AG04449 (cell line): ENCODE data around the gene GATA3.
"Not testable (repeated sequence)": the region's sequence is repeated elsewhere in the genome, so short reads cannot be mapped to it uniquely, and the experiment has no call there.

Experiments used
- CTCF ChIA-PET: fragments of 350-600 bp; formaldehyde crosslinking; extraction: SDS; loops from one replicate; lab custom pipeline; 2021; ENCODE audit warnings: antibody characterized with exemption; lab: Yijun Ruan, JAX
- POLR2A ChIA-PET: fragments of 400-600, 350-600 bp; formaldehyde crosslinking; extraction: SDS; loops from one replicate; lab custom pipeline; 2020; ENCODE audit warnings: antibody characterized with exemption, inconsistent platforms; lab: Yijun Ruan, JAX
- DNase-seq: peaks from one replicate; pipeline ENCODE4 v3.0.0-alpha.2; 2010; ENCODE audit warnings: low read depth, low spot score
- H3K4me3 ChIP-seq: 2 replicates; pipeline ENCODE4 v1.5.1; 2011; ENCODE audit warnings: low read depth, mild to moderate bottlenecking, control low read depth, low read length
- TF ChIP-seq, protein P1 (sequence below): IDR thresholded peaks from one replicate; pipeline ENCODE4 v1.5.1; 2011; ENCODE audit warnings: mild to moderate bottlenecking, moderate library complexity, low read length, control low read depth, inconsistent platforms; ENCODE audit not compliant: insufficient read depth; ENCODE audit errors: missing control alignments

Gene GATA3

GRCh38 chr10:8017277-8017676, 37.2 kb upstream of the GATA3 start:
- ChIA-PET POLR2A (no interaction called here), CTCF (no interaction called here)
- TF ChIP-seq, protein P1, sequence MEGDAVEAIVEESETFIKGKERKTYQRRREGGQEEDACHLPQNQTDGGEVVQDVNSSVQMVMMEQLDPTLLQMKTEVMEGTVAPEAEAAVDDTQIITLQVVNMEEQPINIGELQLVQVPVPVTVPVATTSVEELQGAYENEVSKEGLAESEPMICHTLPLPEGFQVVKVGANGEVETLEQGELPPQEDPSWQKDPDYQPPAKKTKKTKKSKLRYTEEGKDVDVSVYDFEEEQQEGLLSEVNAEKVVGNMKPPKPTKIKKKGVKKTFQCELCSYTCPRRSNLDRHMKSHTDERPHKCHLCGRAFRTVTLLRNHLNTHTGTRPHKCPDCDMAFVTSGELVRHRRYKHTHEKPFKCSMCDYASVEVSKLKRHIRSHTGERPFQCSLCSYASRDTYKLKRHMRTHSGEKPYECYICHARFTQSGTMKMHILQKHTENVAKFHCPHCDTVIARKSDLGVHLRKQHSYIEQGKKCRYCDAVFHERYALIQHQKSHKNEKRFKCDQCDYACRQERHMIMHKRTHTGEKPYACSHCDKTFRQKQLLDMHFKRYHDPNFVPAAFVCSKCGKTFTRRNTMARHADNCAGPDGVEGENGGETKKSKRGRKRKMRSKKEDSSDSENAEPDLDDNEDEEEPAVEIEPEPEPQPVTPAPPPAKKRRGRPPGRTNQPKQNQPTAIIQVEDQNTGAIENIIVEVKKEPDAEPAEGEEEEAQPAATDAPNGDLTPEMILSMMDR = no peak
- no peak overlapping the region for H3K4me3 ChIP-seq
- no peak for DNase-seq

DNA sequence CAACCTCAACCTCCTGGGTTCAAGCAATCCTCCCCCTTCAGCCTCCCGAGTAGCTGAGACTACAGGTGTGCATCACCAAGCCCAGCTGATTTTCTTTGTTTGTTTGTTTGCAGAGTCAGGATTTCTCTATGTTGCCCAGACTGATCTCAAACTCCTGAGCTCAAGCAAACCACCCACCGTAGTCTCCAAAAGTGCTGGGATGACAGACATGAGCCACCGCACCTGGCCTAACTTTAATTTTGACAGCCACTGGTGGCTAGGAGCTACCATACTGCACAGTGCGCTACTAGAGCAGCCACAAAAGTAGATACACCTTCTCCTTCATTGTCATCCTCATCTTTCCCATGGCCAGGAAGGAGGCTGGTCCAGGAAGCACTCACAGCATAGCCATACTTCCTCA, 31.2 kb upstream of the GATA3 start:
- ChIA-PET CTCF (no interaction called here), POLR2A (no interaction called here)
- DNase-seq = no peak
- H3K4me3 ChIP-seq = no peak overlapping the region
- TF ChIP-seq, protein P1 = no peak

DNA sequence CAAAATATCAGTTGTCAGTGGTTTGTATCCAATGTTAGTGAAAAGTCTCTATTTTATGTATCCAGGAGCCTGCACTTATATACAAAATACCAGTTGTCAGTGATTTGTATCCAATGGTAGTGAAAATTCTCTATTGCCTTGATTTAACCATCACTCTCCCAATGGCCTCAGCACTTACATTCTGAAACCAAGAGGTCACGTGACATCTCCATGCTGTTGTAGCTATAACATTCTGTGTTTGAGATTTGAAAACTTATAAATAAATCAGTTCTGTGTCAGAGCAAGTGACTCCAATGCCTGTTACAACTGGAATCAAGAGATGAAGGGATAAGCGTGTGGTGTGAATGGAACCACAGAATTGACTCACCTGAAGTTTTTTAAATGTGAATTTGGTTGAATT, 30.6 kb upstream of the GATA3 start:
- ChIA-PET POLR2A (no interaction called here), CTCF (no interaction called here)
- no peak overlapping the region for H3K4me3 ChIP-seq
- DNase-seq = no peak
- TF ChIP-seq, protein P1 = no peak

DNA sequence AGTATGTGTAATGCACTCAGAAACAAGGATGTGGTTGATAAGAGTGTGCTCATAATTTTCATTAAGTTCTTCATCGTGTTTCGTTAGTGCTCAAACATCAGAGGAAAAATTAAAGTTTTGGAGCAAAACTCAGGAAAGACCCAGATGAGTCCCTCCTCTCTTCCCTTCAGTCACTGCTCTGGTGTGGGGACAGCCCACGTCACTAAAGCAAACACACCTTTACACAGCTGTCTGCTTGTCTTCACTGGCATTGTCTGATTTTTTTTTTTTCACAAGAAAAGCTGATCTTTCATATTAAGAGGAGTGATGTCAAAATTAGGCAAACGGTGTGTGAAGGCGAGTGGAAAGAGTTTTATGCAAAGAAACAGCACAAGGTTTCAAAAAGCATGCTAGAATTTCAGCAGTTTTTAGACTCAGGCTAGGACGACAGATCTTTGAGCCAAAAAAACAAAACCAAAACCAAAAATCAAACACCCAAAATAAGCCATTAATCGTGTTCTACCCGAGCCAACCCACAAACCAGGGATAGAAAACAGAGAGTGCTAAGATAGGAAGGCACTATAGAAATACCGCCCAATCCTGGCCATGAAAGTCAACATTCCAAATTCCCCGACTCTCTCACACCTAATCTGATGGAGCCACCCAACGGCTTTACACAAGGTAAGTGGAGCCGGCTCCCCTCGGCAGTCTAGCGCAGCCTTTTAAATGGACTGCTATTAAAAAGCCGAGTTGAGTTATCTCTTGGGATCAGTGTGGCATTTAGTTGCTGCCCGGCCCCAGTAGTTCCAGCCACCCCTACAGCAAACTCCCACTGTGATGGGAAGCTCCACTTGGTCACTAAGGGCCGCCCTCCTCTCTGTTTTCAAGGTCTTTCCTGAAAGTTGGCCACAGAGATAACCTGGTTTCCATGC, 27.9 kb upstream of the GATA3 start:
- CTCF ChIA-PET = no interaction called here
- no peak for DNase-seq
- TF ChIP-seq, protein P1 = no peak
- 0 out of 2 replicates have a peak overlapping the region, but pooled peaks have one; percentile 6 for H3K4me3 ChIP-seq
- POLR2A ChIA-PET = no interaction called here

DNA sequence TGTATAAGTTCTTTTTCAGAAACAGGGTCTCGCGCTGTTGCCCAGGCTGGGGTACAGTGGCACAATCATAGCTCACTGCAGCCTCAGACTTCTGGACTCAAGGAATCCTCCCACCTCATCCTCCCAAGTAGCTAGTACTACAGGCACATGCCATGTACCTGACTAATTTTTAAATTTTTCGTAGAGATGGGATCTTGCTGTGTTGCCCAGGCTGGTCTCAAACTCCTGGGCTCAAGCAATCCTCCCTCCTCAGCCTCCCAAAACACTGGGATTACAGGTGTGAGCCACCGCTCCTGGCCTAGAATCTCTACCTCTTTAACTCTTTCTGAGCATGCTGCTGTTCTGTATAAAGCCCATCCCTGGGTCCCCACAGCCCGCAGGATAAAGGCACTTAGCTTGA, 23.3 kb upstream of the GATA3 start:
- H3K4me3 ChIP-seq, CTCF ChIA-PET, POLR2A ChIA-PET, DNase-seq: not testable (repeated sequence)

GRCh38 chr10:8032558-8032957, 21.9 kb upstream of the GATA3 start:
- POLR2A ChIA-PET = no interaction called here
- DNase-seq = no peak
- no peak overlapping the region for H3K4me3 ChIP-seq
- TF ChIP-seq, protein P1 = no peak
- CTCF ChIA-PET = interaction anchor here (0.7 to 0.9 kb wide), 2 partner anchors 16 to 22 kb away, joined by 3 read pairs; no protein-coding TSS in a partner anchor
